ENCODE data around the gene ZFAND3.

- TF ChIP-seq FOXM1 (IDR thresholded peaks at IDR 0.05; ENCODE audit: borderline replicate concordance): no peak
- no peak for TF ChIP-seq L3MBTL2 (conservative IDR thresholded peaks at IDR 0.05)
- no peak for TF ChIP-seq BHLHE40 (IDR thresholded peaks at IDR 0.05; ENCODE audit: borderline replicate concordance)
- TF ChIP-seq SUZ12 (IDR thresholded peaks at IDR 0.05): no peak
- no peak for TF ChIP-seq LEF1 (IDR thresholded peaks at IDR 0.05; ENCODE audit: borderline replicate concordance)
- TF ChIP-seq NFRKB (IDR thresholded peaks at IDR 0.05): no peak
- TF ChIP-seq FOXK2 (IDR thresholded peaks at IDR 0.05): no peak
Measured at GRCh38 chr6:37816599-37817375, 2.7 kb upstream of the ZFAND3 start.
